ENCODE data around the gene NEDD4L. TPM values are rescaled to one million over a fixed set of nuclear protein-coding genes. Genes with fewer than 3 reads are reported as not detected.
A peak's percentile ranks its signal among the peaks of the same experiment; 100 is the strongest.

NEDD4L gene
- total RNA-seq, 1 donor from 2014 or later = 135 TPM

GRCh38 chr18:58288921-58289797 is 245.1 kb downstream of the NEDD4L start:
- no peak overlapping the region for H3K4me3 Mint-ChIP-seq
- H3K27ac Mint-ChIP-seq = peak overlapping the region; percentile 28
- DNase-seq (ENCODE audit: low spot score in 2 of 2, unreplicated experiment in 2 of 2) = no peak
- H3K9me3 Mint-ChIP-seq = no peaks in the 10 kb centered on the region
- H3K4me1 Mint-ChIP-seq = peaks cover 32% of the 10 kb centered on the region
- TF ChIP-seq, protein P1, sequence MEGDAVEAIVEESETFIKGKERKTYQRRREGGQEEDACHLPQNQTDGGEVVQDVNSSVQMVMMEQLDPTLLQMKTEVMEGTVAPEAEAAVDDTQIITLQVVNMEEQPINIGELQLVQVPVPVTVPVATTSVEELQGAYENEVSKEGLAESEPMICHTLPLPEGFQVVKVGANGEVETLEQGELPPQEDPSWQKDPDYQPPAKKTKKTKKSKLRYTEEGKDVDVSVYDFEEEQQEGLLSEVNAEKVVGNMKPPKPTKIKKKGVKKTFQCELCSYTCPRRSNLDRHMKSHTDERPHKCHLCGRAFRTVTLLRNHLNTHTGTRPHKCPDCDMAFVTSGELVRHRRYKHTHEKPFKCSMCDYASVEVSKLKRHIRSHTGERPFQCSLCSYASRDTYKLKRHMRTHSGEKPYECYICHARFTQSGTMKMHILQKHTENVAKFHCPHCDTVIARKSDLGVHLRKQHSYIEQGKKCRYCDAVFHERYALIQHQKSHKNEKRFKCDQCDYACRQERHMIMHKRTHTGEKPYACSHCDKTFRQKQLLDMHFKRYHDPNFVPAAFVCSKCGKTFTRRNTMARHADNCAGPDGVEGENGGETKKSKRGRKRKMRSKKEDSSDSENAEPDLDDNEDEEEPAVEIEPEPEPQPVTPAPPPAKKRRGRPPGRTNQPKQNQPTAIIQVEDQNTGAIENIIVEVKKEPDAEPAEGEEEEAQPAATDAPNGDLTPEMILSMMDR (IDR thresholded peaks at IDR 0.05; ENCODE audit: unreplicated experiment) = no peak
- H3K36me3 Mint-ChIP-seq = peaks cover 2% of the 10 kb centered on the region
- H3K27me3 Mint-ChIP-seq (ENCODE audit: low read depth) = no peaks in the 10 kb centered on the region

- Mint-ChIP-seq H3K4me1 (peaks cover 32% of the 10 kb centered on the region), H3K9me3 (no peaks in the 10 kb centered on the region), H3K27ac (no peak overlapping the region), H3K4me3 (no peak overlapping the region), H3K36me3 (peaks cover 2% of the 10 kb centered on the region), H3K27me3 (ENCODE audit: low read depth) (no peaks in the 10 kb centered on the region)
- TF ChIP-seq, protein P1 (IDR thresholded peaks at IDR 0.05; ENCODE audit: unreplicated experiment) = no peak
- DNase-seq (ENCODE audit: low spot score in 2 of 2, unreplicated experiment in 2 of 2) = no peak
Observed at GRCh38 chr18:58290116-58290695, 246.2 kb downstream of the NEDD4L start.

DNA sequence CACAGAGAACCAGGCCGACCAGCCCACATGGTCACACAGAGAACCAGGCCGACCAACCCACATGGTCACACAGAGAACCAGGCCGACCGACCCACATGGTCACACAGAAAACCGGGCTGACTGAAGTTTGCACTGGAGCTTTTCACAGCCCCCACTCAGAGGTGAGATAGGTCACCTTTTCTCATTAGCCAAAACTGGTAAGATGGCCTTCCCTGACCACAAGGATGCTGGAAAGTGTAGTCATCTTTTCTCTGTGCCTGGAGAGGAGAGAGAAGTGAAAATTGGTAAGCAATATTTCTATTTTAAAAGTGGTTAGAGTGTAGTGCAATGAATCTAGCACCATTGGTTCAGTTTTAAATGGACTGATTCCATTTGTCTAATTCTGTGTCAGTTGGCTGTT is 247.1 kb downstream of the NEDD4L start:
- H3K36me3 Mint-ChIP-seq = peaks cover 2% of the 10 kb centered on the region
- no peaks in the 10 kb centered on the region for H3K27me3 Mint-ChIP-seq (ENCODE audit: low read depth)
- TF ChIP-seq, protein P1 (IDR thresholded peaks at IDR 0.05; ENCODE audit: unreplicated experiment) = no peak
- H3K4me3 Mint-ChIP-seq = no peak overlapping the region
- no peak for DNase-seq (ENCODE audit: low spot score in 2 of 2, unreplicated experiment in 2 of 2)
- H3K4me1 Mint-ChIP-seq = peaks cover 29% of the 10 kb centered on the region
- H3K27ac Mint-ChIP-seq = no peak overlapping the region
- no peaks in the 10 kb centered on the region for H3K9me3 Mint-ChIP-seq

DNA sequence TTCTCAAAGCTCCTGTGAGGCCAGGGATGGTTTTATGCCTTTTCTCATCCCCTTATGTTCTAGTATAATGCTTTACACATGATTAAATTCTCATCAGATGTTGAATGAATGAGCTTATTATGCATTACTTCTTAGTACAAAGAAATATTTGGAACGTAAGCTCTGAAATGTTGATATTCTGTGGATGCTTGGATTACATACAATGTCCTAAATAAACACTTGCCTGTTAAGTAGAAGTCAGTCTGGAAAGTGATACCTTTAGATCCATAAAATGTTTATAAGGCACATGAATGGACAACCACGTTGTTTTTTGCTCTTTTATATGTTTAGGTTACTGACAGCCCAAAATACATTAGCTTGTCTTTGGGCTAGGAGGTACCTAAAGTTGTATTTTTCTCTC is 248.6 kb downstream of the NEDD4L start:
- TF ChIP-seq, protein P1 (IDR thresholded peaks at IDR 0.05; ENCODE audit: unreplicated experiment) = no peak
- H3K4me3 Mint-ChIP-seq = no peak overlapping the region
- H3K9me3 Mint-ChIP-seq = no peaks in the 10 kb centered on the region
- peaks cover 15% of the 10 kb centered on the region for H3K4me1 Mint-ChIP-seq
- no peak for DNase-seq (ENCODE audit: low spot score in 2 of 2, unreplicated experiment in 2 of 2)
- peaks cover 2% of the 10 kb centered on the region for H3K36me3 Mint-ChIP-seq
- H3K27me3 Mint-ChIP-seq (ENCODE audit: low read depth) = no peaks in the 10 kb centered on the region
- no peak overlapping the region for H3K27ac Mint-ChIP-seq

- H3K27ac Mint-ChIP-seq = no peak overlapping the region
- H3K9me3 Mint-ChIP-seq = no peaks in the 10 kb centered on the region
- H3K27me3 Mint-ChIP-seq (ENCODE audit: low read depth) = no peaks in the 10 kb centered on the region
- H3K36me3 Mint-ChIP-seq = no peaks in the 10 kb centered on the region
- TF ChIP-seq, protein P1 (IDR thresholded peaks at IDR 0.05; ENCODE audit: unreplicated experiment) = no peak
- H3K4me1 Mint-ChIP-seq = peaks cover 5% of the 10 kb centered on the region
- no peak overlapping the region for H3K4me3 Mint-ChIP-seq
- DNase-seq (ENCODE audit: low spot score in 2 of 2, unreplicated experiment in 2 of 2) = no peak
Observed at GRCh38 chr18:58297198-58297597, 253.2 kb downstream of the NEDD4L start.
